ENCODE results near the gene RNF111. TPM values are rescaled to one million over a fixed set of nuclear protein-coding genes. Genes with fewer than 3 reads are reported as not detected.
A peak's percentile ranks its signal among the peaks of the same experiment; 100 is the strongest.

Gene RNF111
- polyA plus RNA-seq, 1 donor (not counting 4 experiments of a cell fraction or from before 2014, with no cell fraction given) = 27.4 TPM

DNA sequence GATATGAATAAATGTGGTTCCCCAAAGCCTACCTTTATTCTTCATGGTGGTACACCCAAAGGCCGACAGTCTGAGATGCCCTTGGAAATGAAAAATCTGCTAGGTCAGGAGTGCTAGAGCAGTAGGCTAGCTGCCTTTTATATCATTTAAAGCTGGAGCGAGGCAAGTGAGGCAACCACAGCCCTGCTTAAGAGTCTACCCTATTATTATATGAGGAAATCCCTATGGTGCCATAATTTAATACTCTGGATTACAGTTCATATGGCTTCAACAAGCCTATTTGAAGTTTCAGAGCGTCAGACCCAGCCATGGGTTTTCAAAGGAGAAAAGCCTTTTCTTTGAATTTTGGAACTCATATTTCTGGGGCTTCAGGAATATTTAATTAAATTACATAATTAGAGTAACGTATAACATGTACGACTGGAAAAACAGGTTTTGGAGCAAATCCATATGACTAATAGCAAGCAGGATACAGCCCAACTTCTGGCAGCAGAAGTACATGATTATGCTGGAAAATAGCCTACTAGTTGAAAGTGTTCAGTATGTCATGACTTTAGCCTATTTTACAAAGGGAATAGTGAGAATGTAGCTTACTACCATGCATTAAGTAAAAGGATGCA lies 36.0 kb upstream of the RNF111 start:
- Histone ChIP-seq H2AFZ (ENCODE audit: control insufficient read depth, low read length) (peak overlapping the region; percentile 74), H3K27me3 (ENCODE audit: control insufficient read depth, extremely low read depth, insufficient read depth, low read length) (no peaks in the 10 kb centered on the region), H3K4me3 (ENCODE audit: control insufficient read depth in 2 of 3, extremely low read depth in 1 of 3, insufficient read depth in 2 of 3, low read depth in 1 of 3, low read length in 3 of 3) (peak overlapping the region in 2 of 3 experiments; percentile 33 to 50), H3K9me3 (ENCODE audit: control insufficient read depth, low read depth, low read length) (no peaks in the 10 kb centered on the region), H3K36me3 (ENCODE audit: control insufficient read depth in 2 of 2, extremely low read depth in 1 of 2, insufficient read depth in 2 of 2, low read length in 2 of 2) (no peaks in the 10 kb centered on the region), H3K9me1 (ENCODE audit: control insufficient read depth, extremely low read depth, insufficient read depth, low read length) (no peaks in the 10 kb centered on the region), H4K20me1 (ENCODE audit: control insufficient read depth, extremely low read depth, insufficient read depth, low read length) (no peaks in the 10 kb centered on the region), H3K27ac (ENCODE audit: control insufficient read depth, insufficient read depth, low read length) (peak overlapping the region; percentile 68), H3K9ac (ENCODE audit: control insufficient read depth, extremely low read depth, insufficient read depth, low read length) (peak overlapping the region; percentile 31), H3K4me1 (ENCODE audit: control insufficient read depth, extremely low read depth, insufficient read depth, low read length) (peaks cover 24% of the 10 kb centered on the region), H3K79me2 (ENCODE audit: control insufficient read depth, insufficient read depth, low read length) (no peaks in the 10 kb centered on the region), H3K4me2 (ENCODE audit: control insufficient read depth, extremely low read depth, insufficient read depth, low read depth, low read length) (peak overlapping the region; percentile 83)
- no peak for DNase-seq (ENCODE audit: low read depth, low spot score)
- peak; percentile 75 for FAIRE-seq
- TF ChIP-seq, protein P1, sequence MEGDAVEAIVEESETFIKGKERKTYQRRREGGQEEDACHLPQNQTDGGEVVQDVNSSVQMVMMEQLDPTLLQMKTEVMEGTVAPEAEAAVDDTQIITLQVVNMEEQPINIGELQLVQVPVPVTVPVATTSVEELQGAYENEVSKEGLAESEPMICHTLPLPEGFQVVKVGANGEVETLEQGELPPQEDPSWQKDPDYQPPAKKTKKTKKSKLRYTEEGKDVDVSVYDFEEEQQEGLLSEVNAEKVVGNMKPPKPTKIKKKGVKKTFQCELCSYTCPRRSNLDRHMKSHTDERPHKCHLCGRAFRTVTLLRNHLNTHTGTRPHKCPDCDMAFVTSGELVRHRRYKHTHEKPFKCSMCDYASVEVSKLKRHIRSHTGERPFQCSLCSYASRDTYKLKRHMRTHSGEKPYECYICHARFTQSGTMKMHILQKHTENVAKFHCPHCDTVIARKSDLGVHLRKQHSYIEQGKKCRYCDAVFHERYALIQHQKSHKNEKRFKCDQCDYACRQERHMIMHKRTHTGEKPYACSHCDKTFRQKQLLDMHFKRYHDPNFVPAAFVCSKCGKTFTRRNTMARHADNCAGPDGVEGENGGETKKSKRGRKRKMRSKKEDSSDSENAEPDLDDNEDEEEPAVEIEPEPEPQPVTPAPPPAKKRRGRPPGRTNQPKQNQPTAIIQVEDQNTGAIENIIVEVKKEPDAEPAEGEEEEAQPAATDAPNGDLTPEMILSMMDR (optimal IDR thresholded peaks at IDR 0.05 in 1 of 3, IDR thresholded peaks at IDR 0.05 in 1 of 3, conservative IDR thresholded peaks at IDR 0.05 in 1 of 3; ENCODE audit: extremely low read depth in 1 of 3, insufficient read depth in 2 of 3, low read length in 3 of 3) = no peak
- no peak for TF ChIP-seq EZH2 (IDR thresholded peaks at IDR 0.05; ENCODE audit: low read length)
- dilution Hi-C loops (cut with MboI; ENCODE audit: extremely low pct_ligation_motif_present, low sequenced_read_pairs) = no loop called here

DNA sequence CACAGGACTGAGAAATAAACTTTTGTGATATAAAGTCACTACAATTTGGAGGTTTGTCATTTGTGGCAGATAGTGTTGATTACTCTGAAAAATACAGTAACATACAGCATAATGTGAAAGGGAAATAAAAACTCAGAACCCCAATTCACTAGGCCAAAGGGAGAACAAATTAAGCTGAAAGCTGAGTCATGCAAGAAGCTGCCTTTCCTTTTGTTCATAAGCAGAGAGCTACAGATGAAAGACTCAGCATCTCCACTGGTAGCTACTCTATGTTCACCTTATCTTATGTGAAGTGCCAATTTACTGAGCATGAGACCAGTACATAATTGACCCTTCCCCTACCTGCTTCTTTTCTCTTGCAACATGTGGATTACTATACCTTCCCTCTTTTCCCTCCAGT lies 34.7 kb upstream of the RNF111 start:
- H3K36me3 ChIP-seq (ENCODE audit: control insufficient read depth in 2 of 2, extremely low read depth in 1 of 2, insufficient read depth in 2 of 2, low read length in 2 of 2) = no peaks in the 10 kb centered on the region
- DNase-seq (ENCODE audit: low read depth, low spot score) = no peak
- TF ChIP-seq, protein P1 (optimal IDR thresholded peaks at IDR 0.05 in 1 of 3, IDR thresholded peaks at IDR 0.05 in 1 of 3, conservative IDR thresholded peaks at IDR 0.05 in 1 of 3; ENCODE audit: extremely low read depth in 1 of 3, insufficient read depth in 2 of 3, low read length in 3 of 3) = no peak
- TF ChIP-seq EZH2 (IDR thresholded peaks at IDR 0.05; ENCODE audit: low read length) = no peak
- no peak overlapping the region for H3K4me3 ChIP-seq (ENCODE audit: control insufficient read depth in 2 of 3, extremely low read depth in 1 of 3, insufficient read depth in 2 of 3, low read depth in 1 of 3, low read length in 3 of 3)
- no peaks in the 10 kb centered on the region for H3K79me2 ChIP-seq (ENCODE audit: control insufficient read depth, insufficient read depth, low read length)
- H3K9me1 ChIP-seq (ENCODE audit: control insufficient read depth, extremely low read depth, insufficient read depth, low read length) = no peaks in the 10 kb centered on the region
- no peaks in the 10 kb centered on the region for H3K9me3 ChIP-seq (ENCODE audit: control insufficient read depth, low read depth, low read length)
- dilution Hi-C loops (cut with MboI; ENCODE audit: extremely low pct_ligation_motif_present, low sequenced_read_pairs) = no loop called here
- peak overlapping the region; percentile 83 for H3K4me2 ChIP-seq (ENCODE audit: control insufficient read depth, extremely low read depth, insufficient read depth, low read depth, low read length)
- H3K27me3 ChIP-seq (ENCODE audit: control insufficient read depth, extremely low read depth, insufficient read depth, low read length) = no peaks in the 10 kb centered on the region
- peaks cover 24% of the 10 kb centered on the region for H3K4me1 ChIP-seq (ENCODE audit: control insufficient read depth, extremely low read depth, insufficient read depth, low read length)
- H3K27ac ChIP-seq (ENCODE audit: control insufficient read depth, insufficient read depth, low read length) = peak overlapping the region; percentile 39
- peak overlapping the region; percentile 45 for H2AFZ ChIP-seq (ENCODE audit: control insufficient read depth, low read length)
- peak; percentile 97 for FAIRE-seq
- H4K20me1 ChIP-seq (ENCODE audit: control insufficient read depth, extremely low read depth, insufficient read depth, low read length) = no peaks in the 10 kb centered on the region
- H3K9ac ChIP-seq (ENCODE audit: control insufficient read depth, extremely low read depth, insufficient read depth, low read length) = no peak overlapping the region
